GM21717 (cell line): ENCODE results near the gene SLC6A16.
"Not testable (repeated sequence)": the region's sequence is repeated elsewhere in the genome, so short reads cannot be mapped to it uniquely, and the experiment has no call there.

Source experiments
- ATAC-seq: cut with Tn5 transposase; IDR thresholded peaks from one replicate; pipeline ENCODE4 v1.9.1; 2021; ENCODE audit warnings: mild to moderate bottlenecking, moderate library complexity; ENCODE audit not compliant: unreplicated experiment

SLC6A16 gene

GRCh38 chr19:49287141-49287770, 37.7 kb downstream of the SLC6A16 start:
- no peak for ATAC-seq

- no peak for ATAC-seq
These were observed 42.8 kb downstream of the SLC6A16 start for GRCh38 chr19:49282184-49282583.

DNA sequence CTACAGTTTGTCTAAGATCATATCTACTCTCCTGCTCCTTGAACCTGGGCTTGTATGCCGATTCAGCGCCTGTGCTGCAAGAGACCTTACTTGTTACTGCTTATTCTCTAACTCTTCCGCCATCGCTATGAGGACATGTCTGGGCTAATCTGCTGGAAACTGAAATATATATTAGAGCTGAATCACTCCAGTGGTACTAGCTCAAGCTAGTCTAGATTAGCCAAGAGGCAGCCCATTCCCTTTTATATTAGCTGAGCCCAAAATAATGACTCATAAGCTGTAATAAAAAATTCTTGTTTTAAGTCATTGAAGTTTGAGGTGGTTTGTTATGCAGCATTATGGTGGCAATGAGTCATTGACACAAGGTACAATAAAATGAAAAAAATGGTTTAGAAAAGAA, 52.8 kb downstream of the SLC6A16 start:
- ATAC-seq = no peak

GRCh38 chr19:49271080-49271753, 53.8 kb downstream of the SLC6A16 start:
- no peak for ATAC-seq

GRCh38 chr19:49266409-49266808, 58.6 kb downstream of the SLC6A16 start:
- not testable (repeated sequence) for ATAC-seq

- ATAC-seq = no peak
These were observed 60.7 kb downstream of the SLC6A16 start for GRCh38 chr19:49264258-49264657.

DNA sequence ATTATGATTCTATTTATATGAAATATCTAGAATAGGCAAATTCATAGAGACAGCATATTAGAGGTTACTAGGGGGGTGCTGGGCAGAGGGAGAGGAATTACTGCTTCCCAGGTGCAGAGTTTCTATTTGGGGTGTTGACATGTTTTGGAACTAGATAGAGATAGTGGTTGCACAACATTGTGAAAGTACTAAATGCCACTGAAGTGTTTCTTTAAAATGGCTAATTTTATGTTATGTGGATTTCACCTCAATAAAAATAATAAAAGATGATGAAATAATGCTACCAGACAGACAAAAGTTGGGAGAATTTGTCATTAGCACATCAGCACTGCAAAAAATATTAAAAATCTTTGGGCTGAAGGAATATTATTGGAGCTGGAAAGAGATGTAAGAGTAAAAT, 63.4 kb downstream of the SLC6A16 start:
- ATAC-seq = no peak

GRCh38 chr19:49256691-49257090, 68.3 kb downstream of the SLC6A16 start:
- no peak for ATAC-seq

GRCh38 chr19:49255674-49256073, 69.3 kb downstream of the SLC6A16 start:
- ATAC-seq = no peak

DNA sequence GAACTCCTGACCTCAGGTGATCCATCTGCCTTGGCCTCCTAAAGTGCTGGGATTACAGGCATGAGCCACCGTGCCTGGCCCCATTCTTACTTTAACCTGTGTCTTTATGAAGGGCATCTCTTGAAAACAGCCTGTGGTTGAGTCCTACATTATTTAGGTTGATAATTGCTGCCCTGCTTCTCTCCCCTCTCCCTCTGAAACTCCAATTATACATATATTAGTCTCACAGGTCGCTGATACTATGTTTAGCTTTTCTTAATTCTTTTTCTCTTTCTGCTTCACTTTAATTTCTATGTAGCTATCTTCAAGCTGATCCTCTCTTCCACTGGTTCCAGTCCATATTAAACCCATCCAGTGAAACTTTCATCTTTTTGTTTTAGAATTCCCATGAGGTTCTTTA, 75.1 kb downstream of the SLC6A16 start:
- no peak for ATAC-seq

- no peak for ATAC-seq
These were observed 77.3 kb downstream of the SLC6A16 start for GRCh38 chr19:49247676-49248075.

DNA sequence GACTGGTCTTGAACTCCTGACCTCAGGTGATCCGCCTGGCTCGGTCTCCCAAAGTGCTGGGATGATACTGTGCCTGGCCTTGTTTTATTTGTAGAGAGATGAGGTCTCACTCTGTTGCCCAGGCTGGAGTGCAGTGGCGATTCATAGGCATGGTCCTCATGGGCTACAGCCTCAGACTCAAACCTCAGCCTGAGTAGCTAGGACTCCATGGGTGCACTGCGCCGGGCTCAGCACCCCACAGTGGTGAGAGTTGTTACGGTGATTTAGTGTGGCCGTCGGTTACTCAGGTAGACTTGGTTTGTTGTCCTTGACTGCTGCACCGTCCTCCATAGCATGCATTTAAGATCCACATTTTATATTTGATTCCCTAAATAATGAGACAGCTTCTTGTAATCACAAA, 80.7 kb downstream of the SLC6A16 start:
- no peak for ATAC-seq

- no peak for ATAC-seq
These were observed 81.3 kb downstream of the SLC6A16 start for GRCh38 chr19:49243726-49244125.

DNA sequence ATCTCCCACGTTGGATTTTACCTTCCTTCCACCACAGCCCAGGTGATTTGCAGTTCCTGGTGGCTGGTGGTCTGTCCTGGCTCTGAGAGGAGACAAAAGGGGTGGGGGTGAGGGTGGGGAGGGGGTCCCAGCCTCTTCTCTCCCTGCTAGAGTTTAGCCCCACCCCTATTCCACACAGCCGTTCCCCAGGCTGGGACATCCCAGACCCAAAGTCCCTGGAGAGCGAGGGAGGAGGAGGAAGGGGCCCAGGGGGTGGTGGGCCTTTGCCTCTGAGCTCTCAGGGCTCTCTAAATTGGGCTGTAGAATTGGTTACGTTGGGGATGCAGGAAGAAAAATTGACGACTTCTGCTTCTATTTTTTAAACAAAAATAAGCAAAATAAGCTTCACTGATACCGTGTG, 81.9 kb downstream of the SLC6A16 start:
- ATAC-seq = no peak

DNA sequence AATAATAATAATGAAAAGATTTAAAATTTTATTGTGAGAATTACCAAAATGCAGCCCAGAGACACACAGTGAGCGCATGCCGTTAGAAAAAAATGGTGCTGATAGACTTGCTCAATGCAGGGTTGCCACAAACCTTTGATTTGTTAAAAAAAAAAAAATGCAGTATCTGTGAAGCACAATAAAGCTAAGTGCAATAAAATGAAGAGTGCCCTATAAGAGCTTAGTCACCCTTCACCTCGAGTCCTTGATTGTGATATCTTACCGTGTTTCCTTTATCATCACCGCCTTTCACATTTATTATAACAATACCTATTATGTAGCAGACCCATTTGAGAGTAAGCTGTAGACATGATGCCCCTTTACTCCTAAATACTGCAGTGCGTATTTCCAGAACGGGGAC, 83.2 kb downstream of the SLC6A16 start:
- ATAC-seq = no peak
